Stimulated activated CD4-positive, alpha-beta T cell treated with anti-CD3 and anti-CD28 coated beads, Interleukin-12 subunit alpha, Interleukin-12 subunit beta, amount 100 ng/mL, for 24 hours (primary cell): ENCODE results near the gene APOB.

Experiments used
- DNase-seq, 2 experiments: peaks; one replicate each; pipeline ENCODE4 v3.0.0-alpha.2; 2020; ENCODE audit warnings: low read depth in 2 of 2

APOB gene, protein sequence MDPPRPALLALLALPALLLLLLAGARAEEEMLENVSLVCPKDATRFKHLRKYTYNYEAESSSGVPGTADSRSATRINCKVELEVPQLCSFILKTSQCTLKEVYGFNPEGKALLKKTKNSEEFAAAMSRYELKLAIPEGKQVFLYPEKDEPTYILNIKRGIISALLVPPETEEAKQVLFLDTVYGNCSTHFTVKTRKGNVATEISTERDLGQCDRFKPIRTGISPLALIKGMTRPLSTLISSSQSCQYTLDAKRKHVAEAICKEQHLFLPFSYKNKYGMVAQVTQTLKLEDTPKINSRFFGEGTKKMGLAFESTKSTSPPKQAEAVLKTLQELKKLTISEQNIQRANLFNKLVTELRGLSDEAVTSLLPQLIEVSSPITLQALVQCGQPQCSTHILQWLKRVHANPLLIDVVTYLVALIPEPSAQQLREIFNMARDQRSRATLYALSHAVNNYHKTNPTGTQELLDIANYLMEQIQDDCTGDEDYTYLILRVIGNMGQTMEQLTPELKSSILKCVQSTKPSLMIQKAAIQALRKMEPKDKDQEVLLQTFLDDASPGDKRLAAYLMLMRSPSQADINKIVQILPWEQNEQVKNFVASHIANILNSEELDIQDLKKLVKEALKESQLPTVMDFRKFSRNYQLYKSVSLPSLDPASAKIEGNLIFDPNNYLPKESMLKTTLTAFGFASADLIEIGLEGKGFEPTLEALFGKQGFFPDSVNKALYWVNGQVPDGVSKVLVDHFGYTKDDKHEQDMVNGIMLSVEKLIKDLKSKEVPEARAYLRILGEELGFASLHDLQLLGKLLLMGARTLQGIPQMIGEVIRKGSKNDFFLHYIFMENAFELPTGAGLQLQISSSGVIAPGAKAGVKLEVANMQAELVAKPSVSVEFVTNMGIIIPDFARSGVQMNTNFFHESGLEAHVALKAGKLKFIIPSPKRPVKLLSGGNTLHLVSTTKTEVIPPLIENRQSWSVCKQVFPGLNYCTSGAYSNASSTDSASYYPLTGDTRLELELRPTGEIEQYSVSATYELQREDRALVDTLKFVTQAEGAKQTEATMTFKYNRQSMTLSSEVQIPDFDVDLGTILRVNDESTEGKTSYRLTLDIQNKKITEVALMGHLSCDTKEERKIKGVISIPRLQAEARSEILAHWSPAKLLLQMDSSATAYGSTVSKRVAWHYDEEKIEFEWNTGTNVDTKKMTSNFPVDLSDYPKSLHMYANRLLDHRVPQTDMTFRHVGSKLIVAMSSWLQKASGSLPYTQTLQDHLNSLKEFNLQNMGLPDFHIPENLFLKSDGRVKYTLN (N-terminal part only)

GRCh38 chr2:21043744-21044532 lies at the start of gene APOB:
TSS of gene APOB (minus strand) at chr2:21044073. CDS start at chr2:21043945, 128 bp downstream.
- no peak for DNase-seq

- DNase-seq = no peak
Measured at GRCh38 chr2:21092308-21092869, 48.5 kb upstream of the APOB start.

GRCh38 chr2:21084401-21084800 lies 40.5 kb upstream of the APOB start:
- no peak for DNase-seq

DNA sequence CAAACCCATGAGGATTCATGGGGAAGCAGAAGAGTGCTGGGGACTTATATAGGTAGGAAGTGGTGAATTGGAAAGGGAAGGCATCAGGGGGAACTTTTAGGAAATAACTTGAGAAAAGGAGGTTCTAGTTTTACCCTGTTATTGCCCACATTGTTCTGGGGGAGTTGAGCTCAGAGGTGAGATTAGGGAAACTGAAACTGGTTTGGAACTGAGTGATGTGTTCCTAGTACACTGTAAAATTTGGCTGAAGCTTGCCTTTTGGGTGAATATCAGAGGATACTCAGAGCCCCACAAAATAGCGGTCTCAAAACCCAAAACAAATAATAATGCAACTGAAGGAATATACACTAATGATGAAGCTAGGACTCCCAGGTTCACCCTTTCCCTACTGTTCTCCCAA lies 39.6 kb upstream of the APOB start:
- DNase-seq = no peak

DNA sequence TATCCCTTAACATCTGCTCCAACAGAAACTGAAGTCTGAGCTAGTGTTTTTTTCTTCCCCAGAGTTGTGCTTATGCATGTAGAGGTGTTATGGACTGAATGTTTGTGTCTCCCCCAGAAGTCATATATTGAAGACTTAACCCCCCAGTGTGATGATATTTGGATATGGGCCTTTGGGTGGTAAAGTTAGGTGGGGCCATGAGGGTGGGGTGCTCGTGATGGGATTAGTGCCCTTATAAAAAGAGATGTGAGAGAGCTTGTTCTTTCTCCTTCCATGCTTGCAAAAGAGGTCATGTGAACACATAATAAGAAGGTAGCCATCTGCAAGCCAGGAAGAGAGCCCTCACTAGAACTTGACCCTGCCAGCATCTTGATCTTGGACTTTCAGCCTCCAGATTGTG lies 34.4 kb upstream of the APOB start:
- DNase-seq = no peak

DNA sequence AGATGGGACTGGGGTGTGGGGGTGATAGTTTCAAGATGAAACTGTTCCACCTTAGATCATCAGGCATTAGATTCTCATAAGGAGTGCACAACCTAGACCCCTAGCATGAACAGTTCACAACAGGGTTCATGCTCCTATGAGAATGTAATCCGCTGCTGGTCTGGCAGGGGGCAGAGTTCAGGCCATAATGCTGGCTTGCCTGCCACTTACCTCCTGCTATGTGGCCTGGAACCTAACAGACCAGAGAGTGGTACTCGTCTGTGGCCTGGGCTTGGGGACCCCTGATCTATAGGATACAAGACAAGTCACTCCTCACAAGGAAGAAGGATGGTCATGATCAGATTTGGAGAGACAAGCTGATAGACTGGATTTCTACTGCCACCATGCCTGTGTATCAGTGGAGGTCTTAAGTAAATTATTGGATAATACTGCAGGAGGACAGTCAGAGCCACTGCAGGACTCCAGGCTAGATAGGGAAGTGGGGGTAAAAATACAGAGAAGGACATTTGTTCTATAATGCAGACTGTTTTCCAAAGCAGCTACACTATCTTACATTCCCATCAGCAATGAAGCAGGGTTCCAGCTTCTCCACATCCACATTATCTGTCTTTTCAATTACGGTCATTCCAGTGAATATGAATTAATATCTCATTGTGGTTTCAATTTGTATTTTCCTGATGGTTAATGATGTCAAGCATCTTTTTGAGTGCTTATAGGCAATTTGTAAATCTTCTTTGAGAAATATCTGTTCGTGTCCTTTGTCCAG lies 28.8 kb upstream of the APOB start:
- DNase-seq = no peak

DNA sequence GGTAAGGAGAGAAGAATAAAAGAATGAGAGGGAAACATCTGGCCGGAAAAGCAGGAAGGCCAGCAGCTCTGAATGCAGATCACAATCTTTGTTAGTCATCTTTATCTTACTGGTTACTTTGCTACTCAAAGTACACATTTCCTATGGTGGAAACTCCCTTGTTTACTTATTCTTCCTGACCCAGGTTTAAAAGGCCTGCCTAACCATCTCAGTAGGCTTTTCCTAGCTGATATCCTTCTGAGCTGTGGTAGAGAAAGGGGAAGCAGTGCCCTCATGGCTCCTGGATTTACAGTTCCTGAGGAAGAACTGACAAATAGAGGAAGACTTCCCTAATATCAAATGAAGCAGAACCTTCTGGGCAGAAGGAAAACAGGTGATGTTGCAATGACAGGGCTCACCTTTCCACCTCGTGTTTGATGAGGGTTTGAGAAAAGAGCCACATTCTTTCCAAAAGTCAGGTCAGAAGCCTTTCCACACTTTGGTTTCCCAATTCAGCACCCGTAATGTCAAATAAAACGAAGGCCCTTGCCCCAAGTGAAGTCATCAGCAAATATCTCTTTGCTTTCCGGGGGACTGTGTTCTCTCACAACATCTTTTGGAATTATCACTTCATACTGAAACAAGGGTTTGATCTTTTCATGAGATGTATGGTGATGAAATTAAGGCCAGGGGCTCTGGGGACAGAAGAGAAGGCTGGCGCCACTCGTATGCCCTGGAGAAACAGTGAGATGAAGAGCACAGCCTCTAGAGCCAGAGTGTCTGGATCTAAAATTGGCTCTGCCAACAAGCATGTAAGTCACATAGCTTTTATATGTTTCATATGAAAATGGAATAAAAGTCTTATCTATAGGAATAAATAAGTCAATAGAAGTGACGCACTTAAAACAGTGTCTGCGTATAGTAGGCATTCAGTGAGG lies 26.7 kb upstream of the APOB start:
- DNase-seq = no peak

- DNase-seq = no peak
Measured at GRCh38 chr2:21069746-21070340, 26.0 kb upstream of the APOB start.

DNA sequence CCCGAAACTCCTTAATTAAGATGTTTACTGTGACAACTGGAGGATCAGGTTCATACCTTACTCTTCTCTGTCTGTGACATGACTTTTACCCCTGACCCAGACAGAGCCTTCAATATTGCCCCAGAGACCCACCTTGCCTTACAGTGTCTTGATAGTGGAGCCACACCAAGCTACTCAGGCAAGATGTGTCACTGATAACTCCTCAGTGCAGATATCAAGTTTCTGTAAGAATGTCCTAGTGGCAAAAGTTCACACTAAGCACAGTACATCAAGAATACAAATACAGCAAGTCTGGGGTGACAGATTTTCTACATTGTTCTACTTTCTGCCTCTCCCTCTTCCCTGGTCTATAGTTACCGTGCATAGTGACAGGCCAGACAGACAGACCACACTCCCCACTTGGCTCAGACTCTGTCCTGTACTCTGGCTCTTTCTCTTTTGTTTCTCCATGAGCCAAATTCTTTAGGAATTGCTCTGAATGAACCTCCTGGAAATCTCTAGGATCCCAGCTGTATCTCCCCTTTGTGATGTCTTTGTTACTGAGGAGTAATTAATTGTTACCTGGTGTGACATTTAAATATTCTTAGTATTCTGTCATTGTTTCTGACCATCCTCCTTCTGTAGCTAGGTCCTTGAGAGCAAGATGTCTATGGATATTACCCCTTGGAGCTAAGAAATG lies 24.1 kb upstream of the APOB start:
- DNase-seq = no peak

DNA sequence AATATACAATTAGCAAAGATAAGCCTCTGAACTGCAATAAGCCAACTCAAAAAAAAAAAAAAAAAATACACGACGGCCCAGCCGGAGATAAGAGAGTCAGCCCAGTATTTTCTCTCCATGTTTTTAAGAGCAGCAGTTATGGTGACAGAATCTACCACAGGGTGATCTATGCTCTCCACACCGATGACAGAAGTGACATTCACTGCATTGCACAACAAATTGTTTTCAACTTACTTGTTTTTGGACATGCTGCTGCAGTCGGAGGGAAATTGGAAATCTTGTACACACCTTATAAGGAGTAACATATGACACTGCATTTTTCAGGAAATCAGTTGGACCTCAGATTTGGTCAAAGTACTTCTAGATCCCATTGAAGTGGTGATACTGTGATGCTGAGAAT lies 23.3 kb upstream of the APOB start:
- no peak for DNase-seq

- no peak for DNase-seq
Measured at GRCh38 chr2:21059885-21060610, 16.2 kb upstream of the APOB start.

GRCh38 chr2:21057097-21057496 lies 13.2 kb upstream of the APOB start:
- no peak for DNase-seq

DNA sequence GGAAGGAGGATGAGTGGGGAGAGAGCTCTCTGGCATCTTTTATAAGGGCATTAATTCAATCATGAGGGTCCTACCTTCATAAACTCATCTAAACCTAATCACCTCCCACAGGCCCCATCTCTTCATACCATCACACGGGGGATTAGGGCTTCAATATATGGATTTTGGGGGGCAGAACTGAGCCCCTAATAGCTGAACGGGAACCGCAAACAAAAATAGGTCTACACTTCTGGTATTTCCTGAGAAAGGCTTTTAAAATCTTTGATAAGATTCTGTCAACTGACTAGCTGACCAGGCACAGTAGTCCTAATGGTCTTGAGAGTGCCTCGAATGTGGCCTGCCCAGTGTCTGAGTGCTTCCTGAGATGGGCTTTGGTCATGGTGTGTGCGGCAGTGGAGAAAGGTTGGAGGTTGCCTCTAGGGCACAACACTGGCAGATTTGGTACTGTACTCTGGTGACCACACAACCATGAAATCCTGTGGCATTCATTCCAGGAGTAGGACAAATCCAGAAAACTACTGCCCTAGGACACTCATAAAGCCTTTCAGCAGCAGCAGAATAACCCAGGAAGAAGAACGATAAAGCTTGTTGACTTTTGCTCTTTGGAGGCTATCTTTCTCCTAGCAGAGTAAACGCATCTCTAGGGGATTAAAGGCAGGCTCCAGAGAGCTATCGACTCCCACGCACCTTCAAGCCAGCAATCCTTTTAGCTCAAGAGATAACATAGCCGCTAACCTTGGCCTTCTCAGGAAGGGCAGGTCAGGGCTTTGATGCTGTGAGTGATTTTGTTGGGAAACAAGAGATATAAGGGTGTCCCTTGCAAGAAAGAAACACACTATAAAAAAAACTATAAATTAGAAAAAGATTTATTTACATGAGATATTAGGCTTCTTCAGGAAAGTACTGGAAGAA lies 12.3 kb upstream of the APOB start:
- no peak for DNase-seq

DNA sequence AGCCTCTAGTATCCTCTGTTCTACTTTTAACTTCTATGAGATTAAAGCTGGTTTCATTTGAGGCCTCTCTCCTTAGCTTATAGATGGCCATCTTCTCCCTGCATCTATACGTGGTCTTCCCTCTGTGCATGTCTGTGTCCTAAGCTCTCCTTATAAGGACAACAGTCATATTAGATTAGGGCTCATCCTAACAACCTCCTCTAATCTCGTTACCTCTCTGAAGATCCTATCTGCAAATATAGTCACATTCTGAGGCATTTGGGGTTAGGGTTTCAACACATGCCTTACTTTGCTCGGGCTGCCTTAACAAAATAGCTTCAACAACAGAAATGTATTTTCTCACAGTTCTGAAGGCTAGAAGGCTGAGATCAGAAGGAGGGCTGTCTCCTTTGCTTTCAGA lies 11.6 kb upstream of the APOB start:
- DNase-seq = no peak

GRCh38 chr2:21054011-21054410 lies 10.1 kb upstream of the APOB start:
- DNase-seq = no peak

DNA sequence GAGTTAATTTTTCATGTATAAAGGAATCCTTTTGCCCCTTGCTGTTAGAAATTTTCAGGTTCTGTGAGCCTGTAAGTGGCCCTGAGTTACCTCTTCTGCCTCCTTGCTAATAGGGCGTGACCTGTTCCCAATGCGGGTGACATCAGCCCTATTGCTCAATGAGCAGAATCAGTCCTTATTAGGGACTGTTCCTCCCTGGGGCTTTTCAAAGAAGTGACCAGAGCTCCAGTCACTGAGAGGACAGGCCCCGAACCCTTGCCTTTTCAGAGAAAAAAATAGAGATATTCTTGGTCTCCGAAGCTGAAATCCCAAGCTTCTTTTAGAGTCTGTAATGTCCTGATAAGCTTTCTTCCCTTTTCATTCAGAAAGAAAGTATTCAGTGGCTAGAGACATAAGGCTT lies 8.2 kb upstream of the APOB start:
- no peak for DNase-seq
